Measurements from ENCODE around the gene ABCA4.

- TF ChIP-seq, protein P1, sequence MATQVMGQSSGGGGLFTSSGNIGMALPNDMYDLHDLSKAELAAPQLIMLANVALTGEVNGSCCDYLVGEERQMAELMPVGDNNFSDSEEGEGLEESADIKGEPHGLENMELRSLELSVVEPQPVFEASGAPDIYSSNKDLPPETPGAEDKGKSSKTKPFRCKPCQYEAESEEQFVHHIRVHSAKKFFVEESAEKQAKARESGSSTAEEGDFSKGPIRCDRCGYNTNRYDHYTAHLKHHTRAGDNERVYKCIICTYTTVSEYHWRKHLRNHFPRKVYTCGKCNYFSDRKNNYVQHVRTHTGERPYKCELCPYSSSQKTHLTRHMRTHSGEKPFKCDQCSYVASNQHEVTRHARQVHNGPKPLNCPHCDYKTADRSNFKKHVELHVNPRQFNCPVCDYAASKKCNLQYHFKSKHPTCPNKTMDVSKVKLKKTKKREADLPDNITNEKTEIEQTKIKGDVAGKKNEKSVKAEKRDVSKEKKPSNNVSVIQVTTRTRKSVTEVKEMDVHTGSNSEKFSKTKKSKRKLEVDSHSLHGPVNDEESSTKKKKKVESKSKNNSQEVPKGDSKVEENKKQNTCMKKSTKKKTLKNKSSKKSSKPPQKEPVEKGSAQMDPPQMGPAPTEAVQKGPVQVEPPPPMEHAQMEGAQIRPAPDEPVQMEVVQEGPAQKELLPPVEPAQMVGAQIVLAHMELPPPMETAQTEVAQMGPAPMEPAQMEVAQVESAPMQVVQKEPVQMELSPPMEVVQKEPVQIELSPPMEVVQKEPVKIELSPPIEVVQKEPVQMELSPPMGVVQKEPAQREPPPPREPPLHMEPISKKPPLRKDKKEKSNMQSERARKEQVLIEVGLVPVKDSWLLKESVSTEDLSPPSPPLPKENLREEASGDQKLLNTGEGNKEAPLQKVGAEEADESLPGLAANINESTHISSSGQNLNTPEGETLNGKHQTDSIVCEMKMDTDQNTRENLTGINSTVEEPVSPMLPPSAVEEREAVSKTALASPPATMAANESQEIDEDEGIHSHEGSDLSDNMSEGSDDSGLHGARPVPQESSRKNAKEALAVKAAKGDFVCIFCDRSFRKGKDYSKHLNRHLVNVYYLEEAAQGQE (IDR thresholded peaks at IDR 0.05; ENCODE audit: insufficient read depth in 1 of 2, low read depth in 2 of 2, low read length in 2 of 2) = no peak
- TF ChIP-seq SIN3A (IDR thresholded peaks at IDR 0.05; ENCODE audit: borderline replicate concordance, insufficient read depth, low read length) = no peak
- no peak for TF ChIP-seq POLR2AphosphoS5 (IDR thresholded peaks at IDR 0.05; ENCODE audit: low read depth, low read length)
- no peak for TF ChIP-seq TAF1 (IDR thresholded peaks at IDR 0.05; ENCODE audit: borderline replicate concordance, insufficient read depth, low read length)
- no peak for TF ChIP-seq FOXP2 (optimal IDR thresholded peaks at IDR 0.05; ENCODE audit: borderline replicate concordance, extremely low read depth, extremely low read length, insufficient read depth)
These were observed 70.7 kb downstream of the ABCA4 start for GRCh38 chr1:94050254-94050653.

Measured in PFSK-1 (cell line).